Testis (tissue), 3 donors: ENCODE results near the gene COL4A3. TPM values are rescaled to one million over a fixed set of nuclear protein-coding genes. Genes with fewer than 3 reads are reported as not detected.

Experiments
- DNase-seq: peaks from one replicate; pipeline ENCODE4 v3.0.0-alpha.2; 2019
- H3K27ac ChIP-seq, 2 donors: fragments of 200-600 bp; sonication (generic); one replicate each; pipeline ENCODE4 v1.5.1; 2019
- H3K27me3 ChIP-seq: fragments of 200-600 bp; sonication (generic); one replicate; pipeline ENCODE4 v1.5.1; 2019
- H3K36me3 ChIP-seq: fragments of 200-600 bp; sonication (generic); one replicate; pipeline ENCODE4 v1.5.1; 2017; ENCODE audit warnings: low read depth; ENCODE audit errors: missing control alignments
- H3K4me1 ChIP-seq: fragments of 200-600 bp; sonication (generic); one replicate; pipeline ENCODE4 v1.5.1; 2019
- H3K4me3 ChIP-seq, 2 donors: fragments of 200-600 bp; sonication (generic); one replicate each; pipeline ENCODE4 v1.5.1; 2017 to 2019
- H3K9me3 ChIP-seq: fragments of 200-600 bp; sonication (generic); one replicate; pipeline ENCODE4 v1.5.1; 2017
- POLR2A ChIP-seq: fragments of 450-650 bp; IDR thresholded peaks from one replicate; pipeline ENCODE4 v1.6.1; 2017; ENCODE audit warnings: antibody characterized with exemption, mild to moderate bottlenecking, moderate library complexity
- WGBS, 2 donors: methylation state at CpG; one replicate each; pipeline ENCODE4 v1.1.5; 2018; 5-methylcytosine and 5-hydroxymethylcytosine counted together
- intact Hi-C: fragments of 100-400 bp; cut with DNase I; formaldehyde crosslinking; loops from one replicate; pipeline ENCODE4 v1.15.1; 2023; ENCODE audit warnings: low total_unique reads
- polyA plus RNA-seq: library from polyadenylated mRNA; stranded (reverse); fragments of 350-450 nt; fragmentation: Illumina TruSeq; extraction: RNeasy Lipid Tissue Mini Kit (QIAGEN cat#74804); gene quantifications from one replicate; pipeline ENCODE4 v1.2.3, GENCODE V29; 2014; ENCODE audit warnings: low read depth, low replicate concordance; ENCODE audit not compliant: insufficient read depth
- total RNA-seq, 2 donors: library from RNA; depleted of rRNA; stranded (reverse); fragments of >200 nt; gene quantifications; one replicate each; pipeline ENCODE4 v1.2.3, GENCODE V29; 2016
- TF ChIP-seq, protein P1 (sequence below), 3 experiments: fragments of 450-650 bp in 2 of 3; fragments of 200-600 bp in 1 of 3; sonication (generic) in 1 of 3; IDR thresholded peaks; one replicate each; pipeline ENCODE4 v1.5.1; 2016 to 2019; ENCODE audit warnings: antibody characterized with exemption in 3 of 3, mild to moderate bottlenecking in 2 of 3, moderate library complexity in 1 of 3

The COL4A3 gene
- total and polyA plus RNA-seq, 3 donors from 2014 or later: 3.7 to 11.0 (median 9.0) TPM

DNA sequence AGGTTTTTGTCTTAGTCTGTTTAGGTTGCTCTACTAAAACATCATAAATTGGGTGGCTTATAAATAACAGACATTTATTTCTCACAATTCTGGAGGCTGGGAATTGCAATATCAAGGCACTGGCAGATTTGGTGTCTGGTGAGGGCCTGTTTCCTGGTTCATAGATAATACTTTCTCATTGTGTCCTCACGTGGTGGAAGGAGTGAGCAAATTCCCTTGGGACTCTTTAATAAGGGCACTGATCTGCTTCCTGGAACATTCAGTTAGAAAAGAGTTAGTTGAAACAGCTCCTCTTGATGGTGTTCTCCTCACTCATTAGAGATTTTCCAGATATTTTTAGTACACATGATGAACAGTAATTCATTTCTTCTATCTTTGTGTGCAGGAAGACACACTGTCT lies 22.3 kb downstream of the COL4A3 start:
- no peak for TF ChIP-seq POLR2A
- TF ChIP-seq, protein P1, sequence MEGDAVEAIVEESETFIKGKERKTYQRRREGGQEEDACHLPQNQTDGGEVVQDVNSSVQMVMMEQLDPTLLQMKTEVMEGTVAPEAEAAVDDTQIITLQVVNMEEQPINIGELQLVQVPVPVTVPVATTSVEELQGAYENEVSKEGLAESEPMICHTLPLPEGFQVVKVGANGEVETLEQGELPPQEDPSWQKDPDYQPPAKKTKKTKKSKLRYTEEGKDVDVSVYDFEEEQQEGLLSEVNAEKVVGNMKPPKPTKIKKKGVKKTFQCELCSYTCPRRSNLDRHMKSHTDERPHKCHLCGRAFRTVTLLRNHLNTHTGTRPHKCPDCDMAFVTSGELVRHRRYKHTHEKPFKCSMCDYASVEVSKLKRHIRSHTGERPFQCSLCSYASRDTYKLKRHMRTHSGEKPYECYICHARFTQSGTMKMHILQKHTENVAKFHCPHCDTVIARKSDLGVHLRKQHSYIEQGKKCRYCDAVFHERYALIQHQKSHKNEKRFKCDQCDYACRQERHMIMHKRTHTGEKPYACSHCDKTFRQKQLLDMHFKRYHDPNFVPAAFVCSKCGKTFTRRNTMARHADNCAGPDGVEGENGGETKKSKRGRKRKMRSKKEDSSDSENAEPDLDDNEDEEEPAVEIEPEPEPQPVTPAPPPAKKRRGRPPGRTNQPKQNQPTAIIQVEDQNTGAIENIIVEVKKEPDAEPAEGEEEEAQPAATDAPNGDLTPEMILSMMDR (IDR thresholded peaks at IDR 0.05): no peak
- DNase-seq: no peak
- Histone ChIP-seq H3K4me1 (peaks cover 9% of the 10 kb centered on the region), H3K27ac (peak overlapping the region in 1 of 2 donors; percentile 68), H3K36me3 (no peaks in the 10 kb centered on the region), H3K4me3 (no peak overlapping the region), H3K27me3 (no peaks in the 10 kb centered on the region), H3K9me3 (no peaks in the 10 kb centered on the region)
- intact Hi-C loops: no loop called here
- 35% methylated on average over 1 of the region's 1 CpG for WGBS, 2 donors

DNA sequence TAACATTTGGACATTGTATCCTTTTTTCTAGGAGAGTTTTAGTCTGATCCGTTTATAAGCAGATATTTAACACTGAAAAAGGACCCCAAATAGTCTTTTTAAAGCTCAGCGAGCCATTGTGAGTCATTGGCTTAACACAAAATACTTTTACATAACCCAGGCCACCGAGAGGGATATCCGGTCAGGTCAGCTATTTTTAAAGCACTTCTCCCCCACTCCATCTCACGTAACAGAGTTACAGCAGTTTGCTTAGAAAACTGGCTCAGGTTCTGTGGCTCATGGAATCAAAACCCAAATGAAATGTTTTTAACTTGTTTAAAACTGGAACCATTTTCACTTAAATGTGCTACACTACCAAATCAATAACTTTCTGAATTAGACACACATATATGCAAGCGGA lies 23.9 kb downstream of the COL4A3 start:
- Histone ChIP-seq H3K4me1 (peaks cover 9% of the 10 kb centered on the region), H3K4me3 (no peak overlapping the region), H3K27ac (peak overlapping the region; percentile 45 to 68), H3K36me3 (no peaks in the 10 kb centered on the region), H3K27me3 (no peaks in the 10 kb centered on the region), H3K9me3 (no peaks in the 10 kb centered on the region)
- DNase-seq: peak; percentile 60
- WGBS, 2 donors: 28 to 36% methylated on average over 6 of the region's 6 CpGs
- intact Hi-C loops: no loop called here
- TF ChIP-seq, protein P1 (IDR thresholded peaks at IDR 0.05): no peak
- TF ChIP-seq POLR2A: no peak

DNA sequence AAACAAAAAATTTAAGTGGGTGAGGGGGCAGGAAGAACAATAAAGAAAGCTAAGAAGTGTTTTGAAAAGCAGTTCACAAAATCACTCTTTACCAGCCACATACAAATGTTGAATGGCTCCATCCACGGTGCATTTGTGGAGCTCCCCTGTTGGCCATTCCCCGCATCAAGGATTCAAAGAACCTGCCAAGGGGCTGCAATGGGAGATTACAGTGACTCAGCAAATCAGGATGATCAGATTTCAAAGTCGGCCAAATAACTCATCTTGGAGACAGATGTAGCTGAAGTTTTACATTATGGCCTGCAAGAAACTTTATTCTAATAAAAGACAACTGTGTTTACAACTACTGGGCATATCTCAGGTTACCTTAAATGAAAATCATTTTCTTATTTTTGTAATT lies 26.9 kb downstream of the COL4A3 start:
- Histone ChIP-seq H3K4me3 (no peak overlapping the region), H3K9me3 (no peaks in the 10 kb centered on the region), H3K4me1 (peaks cover 9% of the 10 kb centered on the region), H3K27me3 (no peaks in the 10 kb centered on the region), H3K36me3 (no peaks in the 10 kb centered on the region), H3K27ac (no peak overlapping the region)
- no peak for DNase-seq
- 57 to 58% methylated on average over 3 of the region's 3 CpGs for WGBS, 2 donors
- TF ChIP-seq, protein P1 (IDR thresholded peaks at IDR 0.05): no peak
- no peak for TF ChIP-seq POLR2A
- intact Hi-C loops: no loop called here

DNA sequence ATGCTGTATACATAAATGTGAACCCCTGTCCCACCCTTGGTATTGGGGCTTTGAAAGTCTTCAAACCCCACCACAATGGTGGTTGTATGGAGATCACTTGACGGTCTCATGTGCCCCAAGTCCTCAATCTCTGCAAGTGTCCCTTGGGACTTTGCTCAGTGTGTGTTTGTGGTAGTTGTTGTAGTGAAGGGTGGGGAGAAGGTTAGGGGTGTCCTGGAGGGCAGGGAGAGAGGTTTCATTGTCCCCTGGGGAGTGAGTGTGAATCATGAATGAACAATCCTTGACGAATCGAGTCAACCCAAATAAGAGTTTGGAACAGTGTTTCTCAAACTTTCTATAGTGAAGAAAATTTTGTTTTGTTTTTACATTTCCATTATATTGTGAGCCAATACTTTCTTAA lies 28.1 kb downstream of the COL4A3 start:
- H3K27me3 ChIP-seq: no peaks in the 10 kb centered on the region
- TF ChIP-seq POLR2A: no peak
- TF ChIP-seq, protein P1 (IDR thresholded peaks at IDR 0.05): no peak
- H3K27ac ChIP-seq: no peak overlapping the region
- WGBS, 2 donors: 88 to 96% methylated on average over 3 of the region's 3 CpGs
- H3K4me3 ChIP-seq: no peak overlapping the region
- peaks cover 9% of the 10 kb centered on the region for H3K4me1 ChIP-seq
- no peaks in the 10 kb centered on the region for H3K9me3 ChIP-seq
- no peaks in the 10 kb centered on the region for H3K36me3 ChIP-seq
- intact Hi-C loops: no loop called here
- DNase-seq: no peak

DNA sequence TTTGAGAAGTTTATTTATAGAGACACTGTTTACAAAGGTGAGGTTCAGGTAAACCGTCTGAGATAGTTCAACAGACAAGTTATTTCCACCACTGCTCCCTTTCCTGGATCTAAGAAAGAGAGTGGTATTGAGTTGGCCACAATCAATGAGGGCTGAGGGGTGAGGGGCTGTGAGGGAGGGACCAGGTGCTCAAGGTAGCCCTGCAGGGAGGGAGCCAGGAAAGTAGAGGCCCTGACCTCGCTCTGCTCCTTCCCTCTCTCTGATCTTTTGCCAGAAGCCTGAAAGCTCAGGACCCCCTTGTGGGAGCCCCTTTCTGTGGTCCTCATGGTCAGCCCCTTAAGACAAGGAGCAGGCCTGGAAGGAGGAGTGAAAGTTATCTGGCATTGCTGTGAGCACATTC lies 29.8 kb downstream of the COL4A3 start:
- no peak overlapping the region for H3K4me3 ChIP-seq
- no peaks in the 10 kb centered on the region for H3K4me1 ChIP-seq
- no peak for DNase-seq
- intact Hi-C loops: no loop called here
- H3K27ac ChIP-seq: no peak overlapping the region
- no peak for TF ChIP-seq POLR2A
- TF ChIP-seq, protein P1 (IDR thresholded peaks at IDR 0.05): no peak
- WGBS, 2 donors: 94% methylated on average over 2 of the region's 2 CpGs
- no peaks in the 10 kb centered on the region for H3K27me3 ChIP-seq
- no peaks in the 10 kb centered on the region for H3K36me3 ChIP-seq
- H3K9me3 ChIP-seq: no peaks in the 10 kb centered on the region
